NT2/D1 (cell line): ENCODE data around the gene PCNT.

ENCODE experiments used
- SUZ12 ChIP-seq: IDR thresholded peaks from 2 replicates; pipeline ENCODE4 v1.6.1; 2011; ENCODE audit not compliant: insufficient read length, insufficient read depth; ENCODE audit errors: extremely low read depth
- YY1 ChIP-seq: IDR thresholded peaks from 2 replicates; pipeline ENCODE4 v1.6.1; 2011; ENCODE audit not compliant: insufficient read length, insufficient read depth
- ZNF274 ChIP-seq: IDR thresholded peaks from 2 replicates; pipeline ENCODE4 v1.6.1; 2011; ENCODE audit warnings: mild to moderate bottlenecking, low read depth, low read length

GRCh38 chr21:46301759-46302158 lies 22.2 kb upstream of the PCNT start:
- no peak for TF ChIP-seq YY1
- no peak for TF ChIP-seq SUZ12
- no peak for TF ChIP-seq ZNF274
